Brain microvascular endothelial cell (primary cell): ENCODE data around the gene HELQ.

Source experiments
- DNase-seq: peaks from one replicate; pipeline ENCODE4 v3.0.0-alpha.2; 2020
- H3K27ac ChIP-seq: fragments of 250-450 bp; sonication (Bioruptor Pico); 2 replicates; pipeline ENCODE4 v1.5.1; 2020; ENCODE audit warnings: mild to moderate bottlenecking, moderate library complexity
- H3K27me3 ChIP-seq: fragments of 250-450 bp; sonication (Bioruptor Pico); replicated peaks from 2 replicates; pipeline ENCODE4 v1.5.1; 2020; ENCODE audit warnings: mild to moderate bottlenecking
- H3K36me3 ChIP-seq: fragments of 250-450 bp; sonication (Bioruptor Pico); replicated peaks from 2 replicates; pipeline ENCODE4 v1.5.1; 2020; ENCODE audit warnings: mild to moderate bottlenecking
- H3K4me3 ChIP-seq: 2 replicates; pipeline ENCODE4 v1.5.1; 2011; ENCODE audit warnings: low read depth, mild to moderate bottlenecking, control low read depth, low read length, moderate library complexity
- in situ Hi-C: cut with HindIII; loops from 2 replicates; pipeline ENCODE4 v1.10.0; 2017; ENCODE audit warnings: low sequenced_read_pairs, low pct_ligation_motif_present
- TF ChIP-seq, protein P1 (sequence below): IDR thresholded peaks from 2 replicates; pipeline ENCODE4 v1.5.1; 2011; ENCODE audit warnings: low read depth, mild to moderate bottlenecking, moderate library complexity, low read length, control low read depth, inconsistent platforms; ENCODE audit errors: missing control alignments

The HELQ gene

DNA sequence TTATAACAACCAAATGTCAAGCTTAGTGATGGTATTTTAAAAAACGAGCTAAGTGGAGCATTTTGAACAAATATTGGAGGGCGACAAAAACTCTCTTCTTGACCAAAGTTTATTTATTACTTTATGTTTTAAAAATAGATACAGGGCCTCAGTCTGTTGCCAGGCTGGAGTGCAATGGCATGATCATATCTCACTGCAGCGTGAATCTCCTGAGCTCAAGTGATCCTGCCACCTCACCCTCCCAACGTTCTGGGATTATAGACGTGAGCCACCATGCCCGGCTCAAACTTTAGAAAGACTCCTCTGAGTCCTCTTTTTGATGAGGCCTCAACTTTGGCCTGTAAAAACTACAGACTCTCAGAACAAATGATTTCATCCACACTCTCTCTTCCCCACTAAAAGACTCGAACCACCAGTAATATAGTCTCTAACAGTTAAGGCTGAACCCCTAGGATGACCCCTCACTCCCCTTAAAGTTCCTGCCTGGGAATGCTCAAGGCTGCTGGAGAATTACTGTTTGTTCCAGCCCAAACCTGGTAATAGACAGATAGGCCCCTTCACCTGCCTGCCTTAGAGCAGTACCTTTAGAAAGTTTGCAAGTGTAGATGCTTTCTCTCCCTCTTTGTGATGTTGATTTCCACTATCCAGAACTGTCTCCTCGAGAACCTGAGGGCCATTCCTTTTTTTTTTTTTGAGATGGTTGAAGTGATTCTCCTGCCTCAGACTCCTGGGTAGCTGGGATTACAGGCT is 65.7 kb downstream of the HELQ start:
- Histone ChIP-seq H3K27ac (no peak overlapping the region), H3K27me3 (no peaks in the 10 kb centered on the region), H3K4me3 (no peak overlapping the region), H3K36me3 (no peaks in the 10 kb centered on the region)
- DNase-seq: no peak
- in situ Hi-C loops: no loop called here
- TF ChIP-seq, protein P1, sequence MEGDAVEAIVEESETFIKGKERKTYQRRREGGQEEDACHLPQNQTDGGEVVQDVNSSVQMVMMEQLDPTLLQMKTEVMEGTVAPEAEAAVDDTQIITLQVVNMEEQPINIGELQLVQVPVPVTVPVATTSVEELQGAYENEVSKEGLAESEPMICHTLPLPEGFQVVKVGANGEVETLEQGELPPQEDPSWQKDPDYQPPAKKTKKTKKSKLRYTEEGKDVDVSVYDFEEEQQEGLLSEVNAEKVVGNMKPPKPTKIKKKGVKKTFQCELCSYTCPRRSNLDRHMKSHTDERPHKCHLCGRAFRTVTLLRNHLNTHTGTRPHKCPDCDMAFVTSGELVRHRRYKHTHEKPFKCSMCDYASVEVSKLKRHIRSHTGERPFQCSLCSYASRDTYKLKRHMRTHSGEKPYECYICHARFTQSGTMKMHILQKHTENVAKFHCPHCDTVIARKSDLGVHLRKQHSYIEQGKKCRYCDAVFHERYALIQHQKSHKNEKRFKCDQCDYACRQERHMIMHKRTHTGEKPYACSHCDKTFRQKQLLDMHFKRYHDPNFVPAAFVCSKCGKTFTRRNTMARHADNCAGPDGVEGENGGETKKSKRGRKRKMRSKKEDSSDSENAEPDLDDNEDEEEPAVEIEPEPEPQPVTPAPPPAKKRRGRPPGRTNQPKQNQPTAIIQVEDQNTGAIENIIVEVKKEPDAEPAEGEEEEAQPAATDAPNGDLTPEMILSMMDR: no peak

DNA sequence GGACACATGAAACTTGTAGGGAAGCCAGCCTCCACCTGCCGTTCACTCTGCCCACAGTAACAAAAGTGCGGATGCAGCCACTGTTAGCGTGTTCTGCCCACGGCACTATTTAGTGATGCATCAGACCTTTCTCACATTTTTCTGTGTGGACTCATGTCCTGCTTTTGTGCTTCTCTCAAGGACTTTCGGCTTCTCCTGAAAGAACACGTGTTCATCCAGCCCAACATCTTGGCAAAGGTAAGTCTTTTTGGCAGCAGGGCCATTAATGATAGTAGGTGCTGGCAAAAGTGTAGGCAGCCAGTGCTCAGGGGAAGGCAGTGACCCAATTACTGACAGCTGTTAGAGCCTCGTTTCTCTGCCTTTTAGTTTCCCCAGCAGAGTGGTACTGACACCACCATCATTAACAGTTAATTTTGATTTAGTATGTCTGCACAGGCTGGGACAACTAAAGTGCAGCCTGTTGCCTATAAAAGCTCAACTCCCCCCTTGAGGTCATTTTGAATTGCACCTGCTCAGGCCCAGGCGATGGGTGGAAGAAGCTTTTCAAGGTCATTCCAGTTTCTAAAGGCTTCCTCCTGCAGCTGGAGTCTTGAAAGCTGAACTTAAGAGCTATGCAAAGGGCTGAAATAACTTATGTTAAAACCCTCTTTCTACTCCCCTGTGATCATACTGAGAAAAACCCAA is 66.4 kb downstream of the HELQ start:
- Histone ChIP-seq H3K27ac (no peak overlapping the region), H3K36me3 (no peaks in the 10 kb centered on the region), H3K4me3 (no peak overlapping the region), H3K27me3 (no peaks in the 10 kb centered on the region)
- DNase-seq: no peak
- in situ Hi-C loops: no loop called here
- TF ChIP-seq, protein P1: no peak

DNA sequence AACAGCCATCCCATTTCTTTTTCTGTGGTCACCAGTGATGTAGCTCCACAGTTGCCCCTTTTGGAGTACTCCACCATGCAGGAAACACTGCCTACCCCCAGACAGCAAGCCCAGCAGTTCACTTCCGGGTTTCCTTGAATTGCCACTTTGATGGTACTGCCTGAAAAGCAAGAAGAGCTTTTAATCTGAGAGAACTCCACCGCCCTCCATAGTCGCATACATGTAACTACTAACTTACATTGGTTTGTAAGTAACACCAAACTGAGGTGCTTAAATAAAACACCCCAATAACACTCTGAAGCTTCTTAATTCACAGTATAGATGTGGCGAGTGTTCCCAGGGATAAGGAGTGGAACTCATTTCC is 67.3 kb downstream of the HELQ start:
- no peaks in the 10 kb centered on the region for H3K36me3 ChIP-seq
- no peak overlapping the region for H3K4me3 ChIP-seq
- no peak for DNase-seq
- H3K27ac ChIP-seq: no peak overlapping the region
- in situ Hi-C loops: no loop called here
- TF ChIP-seq, protein P1: no peak
- no peaks in the 10 kb centered on the region for H3K27me3 ChIP-seq

DNA sequence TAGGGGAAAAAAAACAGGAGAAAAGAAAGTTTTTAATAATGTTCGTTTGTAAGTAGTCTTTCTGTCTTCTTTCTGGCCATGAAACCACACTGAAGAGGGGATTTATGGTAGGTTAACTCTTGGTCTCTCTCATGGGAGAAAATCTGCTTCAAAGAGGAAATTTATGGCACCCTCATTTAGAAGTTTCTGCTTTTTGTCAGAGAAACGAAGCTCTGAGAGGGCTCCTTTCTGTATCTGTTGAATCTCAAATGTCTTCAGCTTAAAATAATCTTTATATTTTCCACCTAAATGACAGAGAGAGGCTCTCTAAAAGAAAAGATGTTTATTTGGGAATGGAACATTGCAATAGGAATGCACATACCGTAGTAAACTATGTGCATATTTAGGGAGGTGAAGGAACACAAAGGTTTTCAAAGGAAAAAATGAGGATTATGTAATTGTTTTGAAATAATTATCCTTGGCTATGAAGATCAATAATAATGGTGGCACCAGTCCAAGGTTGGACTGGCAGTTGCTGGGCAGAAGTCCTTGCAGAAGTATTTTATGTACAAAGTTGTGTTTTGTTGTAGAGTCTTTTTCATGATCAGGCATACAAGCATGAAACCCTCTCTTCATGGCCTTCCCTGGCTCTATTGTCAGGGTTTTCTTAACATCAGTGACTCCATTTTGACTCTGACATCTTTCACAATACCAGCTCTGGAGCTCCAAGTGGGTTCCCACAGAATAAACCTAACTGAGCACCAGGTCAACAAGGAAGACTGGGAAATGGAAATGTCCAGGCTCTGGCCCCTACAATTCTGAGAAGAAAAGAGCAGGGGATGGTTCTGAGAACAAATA is 67.9 kb downstream of the HELQ start:
- H3K27ac ChIP-seq: no peak overlapping the region
- TF ChIP-seq, protein P1: no peak
- in situ Hi-C loops: no loop called here
- H3K4me3 ChIP-seq: no peak overlapping the region
- DNase-seq: no peak
- H3K36me3 ChIP-seq: no peaks in the 10 kb centered on the region
- H3K27me3 ChIP-seq: no peaks in the 10 kb centered on the region

DNA sequence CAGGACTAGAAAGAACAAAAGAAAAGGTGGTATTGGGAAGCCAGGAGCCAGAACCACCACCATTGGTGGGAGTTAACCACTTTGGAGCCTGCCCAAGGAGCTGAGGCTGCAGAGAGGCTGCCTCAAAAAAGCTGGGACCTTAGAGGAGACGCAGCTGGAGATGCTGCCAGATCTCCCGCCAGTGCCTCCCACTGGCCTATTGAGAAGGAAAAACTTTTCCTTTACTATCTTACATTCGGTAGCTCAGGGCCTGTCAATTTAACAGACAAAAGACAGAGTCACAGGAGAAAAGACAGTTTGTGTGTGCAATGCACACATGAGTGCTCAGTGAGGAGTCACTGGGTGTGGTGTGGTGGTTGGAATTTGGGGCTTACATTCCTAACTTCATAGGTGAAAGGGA is 68.6 kb downstream of the HELQ start:
- no peaks in the 10 kb centered on the region for H3K36me3 ChIP-seq

More for the DNA sequence above, 68.6 kb downstream of the HELQ start:
- in situ Hi-C loops: no loop called here
- Histone ChIP-seq H3K27me3 (no peaks in the 10 kb centered on the region), H3K27ac (no peak overlapping the region), H3K4me3 (no peak overlapping the region)
- no peak for DNase-seq
- TF ChIP-seq, protein P1: no peak
